ENCODE data around the gene COL27A1.

The COL27A1 gene

GRCh38 chr9:114141553-114142402, 13.6 kb upstream of the COL27A1 start:
- DNase-seq (ENCODE audit: extremely low read depth in 1 of 2, low read depth in 1 of 2), result no peak

GRCh38 chr9:114143234-114143633, 12.1 kb upstream of the COL27A1 start:
- no peak for DNase-seq (ENCODE audit: extremely low read depth in 1 of 2, low read depth in 1 of 2)

GRCh38 chr9:114146735-114147134, 8.6 kb upstream of the COL27A1 start:
- DNase-seq (ENCODE audit: extremely low read depth in 1 of 2, low read depth in 1 of 2), result no peak

GRCh38 chr9:114149181-114149580, 6.2 kb upstream of the COL27A1 start:
- no peak for DNase-seq (ENCODE audit: extremely low read depth in 1 of 2, low read depth in 1 of 2)

GRCh38 chr9:114149765-114150340, 5.5 kb upstream of the COL27A1 start:
- DNase-seq (ENCODE audit: extremely low read depth in 1 of 2, low read depth in 1 of 2), result no peak

GRCh38 chr9:114150608-114151007, 4.7 kb upstream of the COL27A1 start:
- no peak for DNase-seq (ENCODE audit: extremely low read depth in 1 of 2, low read depth in 1 of 2)

GRCh38 chr9:114151426-114151956, 3.8 kb upstream of the COL27A1 start:
- no peak for DNase-seq (ENCODE audit: extremely low read depth in 1 of 2, low read depth in 1 of 2)

- DNase-seq (ENCODE audit: extremely low read depth in 1 of 2, low read depth in 1 of 2), result no peak
Observed at GRCh38 chr9:114153761-114154599, 1.4 kb upstream of the COL27A1 start.

- DNase-seq (ENCODE audit: extremely low read depth in 1 of 2, low read depth in 1 of 2), result no peak
Observed at GRCh38 chr9:114154600-114155102, 686 bp upstream of the COL27A1 start.

- DNase-seq (ENCODE audit: extremely low read depth in 1 of 2, low read depth in 1 of 2), result no peak
Observed at GRCh38 chr9:114155995-114156656, 789 bp downstream of the COL27A1 start.

- no peak for DNase-seq (ENCODE audit: extremely low read depth in 1 of 2, low read depth in 1 of 2)
Observed at GRCh38 chr9:114156657-114157421, 1.5 kb downstream of the COL27A1 start.

GRCh38 chr9:114157516-114158176, 2.3 kb downstream of the COL27A1 start:
- DNase-seq (ENCODE audit: extremely low read depth in 1 of 2, low read depth in 1 of 2), result no peak

GRCh38 chr9:114158482-114159130, 3.3 kb downstream of the COL27A1 start:
- DNase-seq (ENCODE audit: extremely low read depth in 1 of 2, low read depth in 1 of 2), result no peak

GRCh38 chr9:114159691-114160090, 4.4 kb downstream of the COL27A1 start:
- no peak for DNase-seq (ENCODE audit: extremely low read depth in 1 of 2, low read depth in 1 of 2)

GRCh38 chr9:114161513-114161912, 6.2 kb downstream of the COL27A1 start:
- no peak for DNase-seq (ENCODE audit: extremely low read depth in 1 of 2, low read depth in 1 of 2)

GRCh38 chr9:114163517-114163951, 8.2 kb downstream of the COL27A1 start:
- DNase-seq (ENCODE audit: extremely low read depth in 1 of 2, low read depth in 1 of 2), result no peak

- DNase-seq (ENCODE audit: extremely low read depth in 1 of 2, low read depth in 1 of 2), result no peak
Observed at GRCh38 chr9:114164191-114164794, 9.0 kb downstream of the COL27A1 start.

- DNase-seq (ENCODE audit: extremely low read depth in 1 of 2, low read depth in 1 of 2), result no peak
Observed at GRCh38 chr9:114165407-114166102, 10.2 kb downstream of the COL27A1 start.

Data from stimulated activated CD8-positive, alpha-beta memory T cell treated with anti-CD3 and anti-CD28 coated beads, Interleukin-7, amount 100 ng/mL, for 48 hours (primary cell).